CD14-positive monocyte (primary cell): ENCODE results near the gene CACNB4. TPM values are rescaled to one million over a fixed set of nuclear protein-coding genes. Genes with fewer than 3 reads are reported as not detected.

Experiments
- DNase-seq, 3 donors: peaks; one replicate each; pipeline ENCODE4 v3.0.0-alpha.2; 2011 to 2022
- H2AFZ ChIP-seq: 2 replicates; pipeline ENCODE4 v1.6.0; 2012; ENCODE audit warnings: mild to moderate bottlenecking, low read depth, low read length, inconsistent platforms; ENCODE audit not compliant: insufficient read depth, poor library complexity, severe bottlenecking
- H3K27ac ChIP-seq, 2 donors: 1 replicate in 1 of 2; 2 replicates in 1 of 2; pipeline ENCODE4 v1.5.1; 2012 to 2013; ENCODE audit warnings: low read length in 2 of 2, control low read depth in 1 of 2, inconsistent platforms in 1 of 2, low read depth in 1 of 2, mild to moderate bottlenecking in 1 of 2
- H3K27me3 ChIP-seq, 2 donors: one replicate each; pipeline versions ENCODE4 v1.6.0 to v1.6.1; 2011 to 2013; ENCODE audit warnings: low read length in 2 of 2; ENCODE audit not compliant: control insufficient read depth in 2 of 2, insufficient read depth in 2 of 2
- H3K36me3 ChIP-seq, 2 donors: replicated peaks in 1 of 2; 1 replicate in 1 of 2; 2 replicates in 1 of 2; pipeline versions ENCODE4 v1.5.1 to v1.6.1; 2012 to 2013; ENCODE audit warnings: low read length in 2 of 2, control low read depth in 1 of 2, inconsistent platforms in 1 of 2, mild to moderate bottlenecking in 1 of 2; ENCODE audit not compliant: insufficient read depth in 2 of 2, control insufficient read depth in 1 of 2
- H3K4me1 ChIP-seq, 2 donors: 1 replicate in 1 of 2; 2 replicates in 1 of 2; pipeline versions ENCODE4 v1.5.1 to v1.6.1; 2012 to 2013; ENCODE audit warnings: low read length in 2 of 2, control low read depth in 1 of 2, inconsistent platforms in 1 of 2, mild to moderate bottlenecking in 1 of 2, moderate library complexity in 1 of 2; ENCODE audit not compliant: insufficient read depth in 2 of 2, control insufficient read depth in 1 of 2
- H3K4me2 ChIP-seq: replicated peaks from 2 replicates; pipeline ENCODE3; 2012; ENCODE audit warnings: low read length, moderate library complexity, mild to moderate bottlenecking; ENCODE audit not compliant: poor library complexity, severe bottlenecking; ENCODE audit errors: extremely low read depth
- H3K4me3 ChIP-seq, 3 experiments: fragments of 200-600 bp in 1 of 3; sonication (generic) in 1 of 3; replicated peaks in 1 of 3; 1 replicate in 2 of 3; 2 replicates in 1 of 3; pipeline ENCODE4 v1.5.1; 2011 to 2013; ENCODE audit warnings: low read length in 3 of 3, mild to moderate bottlenecking in 3 of 3, control low read depth in 2 of 3, low read depth in 2 of 3, inconsistent platforms in 1 of 3, moderate library complexity in 1 of 3
- H3K79me2 ChIP-seq: 2 replicates; pipeline ENCODE4 v1.6.0; 2012; ENCODE audit warnings: mild to moderate bottlenecking, control low read depth, inconsistent platforms, low read length, moderate library complexity; ENCODE audit not compliant: insufficient read depth
- H3K9ac ChIP-seq: 2 replicates; pipeline ENCODE4 v1.6.0; 2017; ENCODE audit warnings: low read length, mild to moderate bottlenecking; ENCODE audit not compliant: insufficient read depth, poor library complexity, severe bottlenecking
- H3K9me3 ChIP-seq, 2 donors: replicated peaks in 1 of 2; 1 replicate in 1 of 2; 2 replicates in 1 of 2; pipeline versions ENCODE4 v1.5.1 to v1.6.1; 2012 to 2013; ENCODE audit warnings: low read length in 2 of 2, control low read depth in 1 of 2; ENCODE audit not compliant: control insufficient read depth in 1 of 2, insufficient read depth in 1 of 2
- H4K20me1 ChIP-seq: 2 replicates; pipeline ENCODE4 v1.6.0; 2012; ENCODE audit warnings: mild to moderate bottlenecking, low read length, control low read depth, moderate library complexity; ENCODE audit not compliant: insufficient read depth
- H3K27ac Mint-ChIP-seq, 7 donors: one replicate each; pipeline ENCODE4 v1.8.0; 2020; ENCODE audit warnings: mild to moderate bottlenecking in 7 of 7, mixed read lengths in 7 of 7, moderate library complexity in 6 of 7, inconsistent platforms in 2 of 7
- H3K27me3 Mint-ChIP-seq, 3 donors: one replicate each; pipeline ENCODE4 v1.8.0; 2021 to 2022; ENCODE audit warnings: low read depth in 3 of 3, mild to moderate bottlenecking in 3 of 3, mixed read lengths in 3 of 3, moderate library complexity in 3 of 3, inconsistent platforms in 1 of 3
- H3K36me3 Mint-ChIP-seq, 2 donors: one replicate each; pipeline ENCODE4 v1.8.0; 2020; ENCODE audit warnings: mixed read lengths in 2 of 2, inconsistent platforms in 1 of 2, mild to moderate bottlenecking in 1 of 2
- H3K4me1 Mint-ChIP-seq: one replicate; pipeline ENCODE4 v1.8.0; 2020; ENCODE audit warnings: mild to moderate bottlenecking, mixed read lengths
- H3K4me3 Mint-ChIP-seq, 2 donors: one replicate each; pipeline ENCODE4 v1.8.0; 2020; ENCODE audit warnings: mild to moderate bottlenecking in 2 of 2, mixed read lengths in 2 of 2, moderate library complexity in 1 of 2
- H3K9me3 Mint-ChIP-seq, 7 donors: one replicate each; pipeline ENCODE4 v1.8.0; 2020 to 2022; ENCODE audit warnings: mixed read lengths in 7 of 7, mild to moderate bottlenecking in 6 of 7, moderate library complexity in 6 of 7, inconsistent platforms in 2 of 7
- WGBS: methylation state at CpG from one replicate; pipeline ENCODE4 v1.1.5; 2013; ENCODE audit warnings: missing lambda C conversion rate; ENCODE audit not compliant: insufficient coverage; 5-methylcytosine and 5-hydroxymethylcytosine counted together
- intact Hi-C, 2 donors: fragments of 100-400 bp; cut with micrococcal nuclease; formaldehyde crosslinking; loops; one replicate each; pipeline versions ENCODE4 v1.15.0 to v1.15.1; 2023
- polyA plus RNA-seq, 3 donors: library from polyadenylated mRNA; depleted of rRNA in 1 of 3; unstranded in 2 of 3; stranded (reverse) in 1 of 3; fragments of 300-500 nt in 2 of 3; fragments of >200 nt in 1 of 3; fragmentation: Illumina TruSeq in 2 of 3; gene quantifications; 1 replicate in 2 of 3; 2 replicates in 1 of 3; pipeline ENCODE4 v1.2.3, GENCODE V29; 2012 to 2021
- TF ChIP-seq, protein P1 (sequence below): fragments of 200-600 bp; IDR thresholded peaks from one replicate; pipeline ENCODE4 v1.8.0; 2022; ENCODE audit warnings: antibody characterized with exemption, mild to moderate bottlenecking

CACNB4 gene
- polyA plus RNA-seq, 3 donors: 0.44 to 1.9 (median 1.1) TPM

DNA sequence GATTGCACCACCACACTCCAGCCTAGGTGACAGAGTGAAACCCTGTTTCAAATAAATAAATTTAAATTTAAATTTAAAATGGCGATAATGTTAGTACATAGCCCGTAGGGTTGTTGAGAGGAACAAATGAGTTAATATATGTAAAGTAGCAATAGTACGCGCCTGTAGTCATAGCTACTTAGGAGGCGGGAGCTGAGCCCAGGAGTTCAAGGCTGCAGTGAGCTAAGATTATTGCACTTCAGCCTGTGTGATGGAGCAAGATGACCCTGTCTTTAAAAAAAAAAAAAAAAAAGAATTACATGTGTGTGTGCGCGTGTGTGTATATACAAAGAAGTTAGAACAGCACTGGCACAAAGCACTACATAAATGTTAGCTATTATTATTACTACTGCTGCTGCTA, 153.2 kb downstream of the CACNB4 start:
- H3K79me2 ChIP-seq: no peaks in the 10 kb centered on the region
- peaks cover 12 to 15% of the 10 kb centered on the region in 2 donors for H3K9me3 ChIP-seq
- H3K9me3 Mint-ChIP-seq: peaks cover 7 to 20% (median 13%) of the 10 kb centered on the region in 7 donors
- H4K20me1 ChIP-seq: no peaks in the 10 kb centered on the region
- H3K4me2 ChIP-seq: no peak overlapping the region
- peaks cover 27 to 30% of the 10 kb centered on the region in 2 donors for H3K4me1 ChIP-seq
- DNase-seq: no peak
- WGBS: 96% methylated on average over 3 of the region's 7 CpGs
- peaks cover 0 to 7% of the 10 kb centered on the region in 2 donors for H3K36me3 Mint-ChIP-seq
- H3K27me3 ChIP-seq: no peaks in the 10 kb centered on the region
- no peak overlapping the region for H2AFZ ChIP-seq
- no peaks in the 10 kb centered on the region for H3K36me3 ChIP-seq
- TF ChIP-seq, protein P1, sequence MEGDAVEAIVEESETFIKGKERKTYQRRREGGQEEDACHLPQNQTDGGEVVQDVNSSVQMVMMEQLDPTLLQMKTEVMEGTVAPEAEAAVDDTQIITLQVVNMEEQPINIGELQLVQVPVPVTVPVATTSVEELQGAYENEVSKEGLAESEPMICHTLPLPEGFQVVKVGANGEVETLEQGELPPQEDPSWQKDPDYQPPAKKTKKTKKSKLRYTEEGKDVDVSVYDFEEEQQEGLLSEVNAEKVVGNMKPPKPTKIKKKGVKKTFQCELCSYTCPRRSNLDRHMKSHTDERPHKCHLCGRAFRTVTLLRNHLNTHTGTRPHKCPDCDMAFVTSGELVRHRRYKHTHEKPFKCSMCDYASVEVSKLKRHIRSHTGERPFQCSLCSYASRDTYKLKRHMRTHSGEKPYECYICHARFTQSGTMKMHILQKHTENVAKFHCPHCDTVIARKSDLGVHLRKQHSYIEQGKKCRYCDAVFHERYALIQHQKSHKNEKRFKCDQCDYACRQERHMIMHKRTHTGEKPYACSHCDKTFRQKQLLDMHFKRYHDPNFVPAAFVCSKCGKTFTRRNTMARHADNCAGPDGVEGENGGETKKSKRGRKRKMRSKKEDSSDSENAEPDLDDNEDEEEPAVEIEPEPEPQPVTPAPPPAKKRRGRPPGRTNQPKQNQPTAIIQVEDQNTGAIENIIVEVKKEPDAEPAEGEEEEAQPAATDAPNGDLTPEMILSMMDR: no peak
- H3K4me3 Mint-ChIP-seq: no peak overlapping the region
- H3K27me3 Mint-ChIP-seq: peaks cover 0 to 2% (median 0%) of the 10 kb centered on the region in 3 donors
- no peak overlapping the region for H3K9ac ChIP-seq
- no peak overlapping the region for H3K4me3 ChIP-seq
- intact Hi-C loops: loop anchor here (10.0 kb wide), 1 partner anchor 121 kb away; the partner anchor contains the start of gene ARL5A (in 2 of the 2)
- peaks cover 37% of the 10 kb centered on the region for H3K4me1 Mint-ChIP-seq
- no peak overlapping the region for H3K27ac ChIP-seq
- no peak overlapping the region for H3K27ac Mint-ChIP-seq

DNA sequence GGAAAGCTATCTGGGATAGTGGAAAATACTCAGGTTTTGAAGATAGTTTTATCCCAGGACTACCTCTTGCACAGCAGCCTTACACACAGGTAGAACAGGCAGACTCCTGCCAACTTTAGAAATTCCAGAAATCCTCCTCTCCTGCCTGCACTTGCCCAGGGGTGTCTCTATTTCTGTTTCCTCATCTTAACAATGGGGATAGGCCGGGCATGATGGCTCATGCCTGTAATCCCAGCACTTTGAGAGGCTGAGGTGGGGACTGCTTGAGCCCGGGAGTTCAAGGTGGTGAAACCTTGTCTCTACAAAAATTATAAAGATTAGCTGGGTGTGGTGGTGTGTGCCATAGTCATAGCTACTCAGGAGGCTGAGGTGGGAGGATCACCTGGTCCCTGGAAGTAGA, 153.7 kb downstream of the CACNB4 start:
- intact Hi-C loops: loop anchor here (10.0 kb wide), 1 partner anchor 120 kb away; the partner anchor contains the start of gene ARL5A (in 2 of the 2)
- Histone ChIP-seq H2AFZ (no peak overlapping the region), H3K79me2 (no peaks in the 10 kb centered on the region), H3K27me3 (no peaks in the 10 kb centered on the region), H3K9ac (no peak overlapping the region), H4K20me1 (no peaks in the 10 kb centered on the region), H3K9me3 (peaks cover 12 to 15% of the 10 kb centered on the region in 2 donors), H3K36me3 (no peaks in the 10 kb centered on the region), H3K27ac (no peak overlapping the region), H3K4me2 (no peak overlapping the region), H3K4me1 (peaks cover 27 to 30% of the 10 kb centered on the region in 2 donors), H3K4me3 (no peak overlapping the region)
- peaks cover 0 to 2% (median 0%) of the 10 kb centered on the region in 3 donors for H3K27me3 Mint-ChIP-seq
- H3K4me1 Mint-ChIP-seq: peaks cover 41% of the 10 kb centered on the region
- WGBS: no CpG with 5 or more reads among the region's 2 CpGs
- peaks cover 7 to 16% (median 10%) of the 10 kb centered on the region in 7 donors for H3K9me3 Mint-ChIP-seq
- H3K27ac Mint-ChIP-seq: no peak overlapping the region
- no peak overlapping the region for H3K4me3 Mint-ChIP-seq
- peaks cover 0 to 7% of the 10 kb centered on the region in 2 donors for H3K36me3 Mint-ChIP-seq
- TF ChIP-seq, protein P1: no peak
- no peak for DNase-seq
